Neural cell (in vitro differentiated cells): ENCODE results near the gene CDK12.

Experiments
- CTCF ChIP-seq: fragments of 450-650 bp; IDR thresholded peaks from 2 replicates; pipeline ENCODE4 v1.5.1; 2014; ENCODE audit warnings: antibody characterized with exemption, mild to moderate bottlenecking, moderate library complexity; ENCODE audit not compliant: poor library complexity, severe bottlenecking
- EZH2 ChIP-seq: fragments of 200-600, 300-800 bp; shearing (Covaris generic), sonication (generic); IDR thresholded peaks from 2 replicates; pipeline ENCODE4 v1.6.1; 2014; ENCODE audit warnings: antibody characterized with exemption, low read length, borderline replicate concordance, mild to moderate bottlenecking; ENCODE audit not compliant: insufficient read depth, poor library complexity, severe bottlenecking
- MXI1 ChIP-seq: fragments of 450-650 bp; conservative IDR thresholded peaks from 2 replicates; pipeline ENCODE4 v1.6.1; 2014; ENCODE audit warnings: antibody characterized with exemption, mild to moderate bottlenecking; ENCODE audit not compliant: poor library complexity, severe bottlenecking
- POLR2AphosphoS5 ChIP-seq: IDR thresholded peaks from 2 replicates; pipeline ENCODE4 v1.6.1; 2012
- RAD21 ChIP-seq: fragments of 450-650 bp; conservative IDR thresholded peaks from 2 replicates; pipeline ENCODE4 v1.6.1; 2014; ENCODE audit warnings: antibody characterized with exemption, mild to moderate bottlenecking, moderate library complexity
- REST ChIP-seq: IDR thresholded peaks from 2 replicates; pipeline ENCODE4 v1.6.1; 2012; ENCODE audit warnings: borderline replicate concordance
- SMC3 ChIP-seq: fragments of 450-650 bp; conservative IDR thresholded peaks from 2 replicates; pipeline ENCODE4 v1.6.1; 2014; ENCODE audit warnings: antibody characterized with exemption, mild to moderate bottlenecking, moderate library complexity; ENCODE audit not compliant: poor library complexity
- TAF1 ChIP-seq: IDR thresholded peaks from 2 replicates; pipeline ENCODE4 v1.6.1; 2012; ENCODE audit warnings: low read depth

GRCh38 chr17:39572121-39572520 is 110.8 kb downstream of the CDK12 start:
- TF ChIP-seq CTCF = no peak
- no peak for TF ChIP-seq TAF1
- no peak for TF ChIP-seq RAD21
- no peak for TF ChIP-seq POLR2AphosphoS5
- no peak for TF ChIP-seq REST
- no peak for TF ChIP-seq EZH2
- TF ChIP-seq SMC3 = no peak
- TF ChIP-seq MXI1 = no peak
